Fibroblast of skin of scalp (primary cell): ENCODE data around the gene TTC29.
"Not testable (repeated sequence)": the region's sequence is repeated elsewhere in the genome, so short reads cannot be mapped to it uniquely, and the experiment has no call there.

Experiments used
- DNase-seq: peaks from one replicate; pipeline ENCODE4 v3.0.0-alpha.2; 2013

The TTC29 gene

GRCh38 chr4:146855761-146856160 is 89.9 kb downstream of the TTC29 start:
- no peak for DNase-seq

- no peak for DNase-seq
Observed at GRCh38 chr4:146852360-146852759, 93.3 kb downstream of the TTC29 start.

GRCh38 chr4:146847345-146847744 is 98.3 kb downstream of the TTC29 start:
- DNase-seq: no peak

GRCh38 chr4:146846882-146847281 is 98.8 kb downstream of the TTC29 start:
- no peak for DNase-seq

- DNase-seq: no peak
Observed at GRCh38 chr4:146844761-146845160, 100.9 kb downstream of the TTC29 start.

GRCh38 chr4:146842876-146843275 is 102.8 kb downstream of the TTC29 start:
- DNase-seq: no peak

- DNase-seq: no peak
Observed at GRCh38 chr4:146840731-146841130, 104.9 kb downstream of the TTC29 start.

- no peak for DNase-seq
Observed at GRCh38 chr4:146835096-146835495, 110.6 kb downstream of the TTC29 start.

GRCh38 chr4:146834263-146835034 is 111.2 kb downstream of the TTC29 start:
- no peak for DNase-seq

GRCh38 chr4:146833530-146833929 is 112.1 kb downstream of the TTC29 start:
- DNase-seq: no peak

- not testable (repeated sequence) for DNase-seq
Observed at GRCh38 chr4:146822980-146823379, 122.7 kb downstream of the TTC29 start.

GRCh38 chr4:146814750-146815149 is 130.9 kb downstream of the TTC29 start:
- DNase-seq: no peak

- DNase-seq: no peak
Observed at GRCh38 chr4:146795711-146796110, 150.0 kb downstream of the TTC29 start.

GRCh38 chr4:146793727-146794126 is 151.9 kb downstream of the TTC29 start:
- no peak for DNase-seq

- DNase-seq: no peak
Observed at GRCh38 chr4:146791439-146791838, 154.2 kb downstream of the TTC29 start.

GRCh38 chr4:146790515-146790914 is 155.1 kb downstream of the TTC29 start:
- DNase-seq: no peak

GRCh38 chr4:146787731-146788130 is 157.9 kb downstream of the TTC29 start:
- DNase-seq: no peak

- no peak for DNase-seq
Observed at GRCh38 chr4:146776691-146777090, 169.0 kb downstream of the TTC29 start.

GRCh38 chr4:146763560-146763959 is 182.1 kb downstream of the TTC29 start:
- DNase-seq: no peak

- no peak for DNase-seq
Observed at GRCh38 chr4:146762016-146762415, 183.6 kb downstream of the TTC29 start.

GRCh38 chr4:146742416-146742815 is 203.2 kb downstream of the TTC29 start:
- DNase-seq: no peak

- DNase-seq: no peak
Observed at GRCh38 chr4:146739182-146739581, 206.5 kb downstream of the TTC29 start.

GRCh38 chr4:146723519-146723918 is 222.1 kb downstream of the TTC29 start:
- not testable (repeated sequence) for DNase-seq

GRCh38 chr4:146709956-146710355 is 235.7 kb downstream of the TTC29 start:
- DNase-seq: no peak

GRCh38 chr4:146699910-146700309 is 245.8 kb downstream of the TTC29 start:
- DNase-seq: no peak
